ENCODE results near the gene THRSP. TPM values are rescaled to one million over a fixed set of nuclear protein-coding genes. Genes with fewer than 3 reads are reported as not detected.

Gene THRSP
- total RNA-seq, 1 experiment from 2014 or later, result not detected

DNA sequence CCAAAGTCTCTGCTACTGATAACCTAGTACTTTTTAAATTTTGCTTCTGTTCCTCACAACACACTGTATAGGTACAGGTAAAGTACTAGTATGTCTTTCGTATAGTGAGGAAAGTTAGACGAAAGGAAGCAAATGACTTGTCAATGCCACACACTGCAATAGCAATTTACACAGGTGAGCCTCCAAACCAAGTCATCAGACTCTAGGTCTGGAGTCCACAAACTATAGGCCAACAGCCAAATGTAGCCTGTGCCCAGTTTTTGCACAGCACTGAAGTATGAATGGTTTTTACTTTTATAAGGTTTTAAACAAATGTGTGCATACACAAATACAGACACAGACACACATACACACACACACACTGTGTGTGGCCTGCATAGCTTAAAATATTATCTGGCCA, 47.6 kb downstream of the THRSP start:
- Histone ChIP-seq H3K9me3 (ENCODE audit: control insufficient read depth in 1 of 2, insufficient read depth in 1 of 2, low read depth in 1 of 2, low read length in 2 of 2) (no peaks in the 10 kb centered on the region), H3K79me2 (ENCODE audit: insufficient read depth, low read length) (no peaks in the 10 kb centered on the region), H3K27me3 (ENCODE audit: insufficient read depth, low read length) (no peaks in the 10 kb centered on the region), H2AFZ (ENCODE audit: low read depth, low read length, poor library complexity, severe bottlenecking) (no peak overlapping the region), H4K20me1 (ENCODE audit: insufficient read depth) (no peaks in the 10 kb centered on the region), H3K9me2 (ENCODE audit: insufficient read depth) (no peaks in the 10 kb centered on the region), H3K27ac (ENCODE audit: low read depth, low read length) (no peak overlapping the region), H3K9ac (ENCODE audit: low read length) (no peak overlapping the region), H3K4me3 (replicated peaks in 1 of 2; ENCODE audit: low read depth in 1 of 2, low read length in 2 of 2) (no peak overlapping the region), H3K36me3 (ENCODE audit: control insufficient read depth in 1 of 2, insufficient read depth in 2 of 2, low read length in 2 of 2) (peaks cover 7 to 21% of the 10 kb centered on the region in 2 experiments), H3K4me1 (ENCODE audit: control insufficient read depth in 1 of 2, insufficient read depth in 2 of 2, low read length in 2 of 2) (no peaks in the 10 kb centered on the region), H3K4me2 (ENCODE audit: low read length) (no peak overlapping the region)
- BruUV-seq (replicated peaks), result no TSS peak
- no peak for TF ChIP-seq JUND (IDR thresholded peaks at IDR 0.05)
- no peak for TF ChIP-seq EZH2 (IDR thresholded peaks at IDR 0.05)
- TF ChIP-seq FOSL1 (IDR thresholded peaks at IDR 0.05; ENCODE audit: low read depth), result no peak
- no peak for TF ChIP-seq CEBPB (IDR thresholded peaks at IDR 0.05; ENCODE audit: low read depth)
- no peak for TF ChIP-seq YY1 (IDR thresholded peaks at IDR 0.05; ENCODE audit: extremely low read depth, insufficient replicate concordance, low read depth, low read length)
- TF ChIP-seq CBX3 (IDR thresholded peaks at IDR 0.05; ENCODE audit: low read depth), result no peak
- TF ChIP-seq SRF (IDR thresholded peaks at IDR 0.05; ENCODE audit: low read depth), result no peak
- TF ChIP-seq ELF1 (IDR thresholded peaks at IDR 0.05; ENCODE audit: borderline replicate concordance, low read depth), result no peak
- TF ChIP-seq, protein P1, sequence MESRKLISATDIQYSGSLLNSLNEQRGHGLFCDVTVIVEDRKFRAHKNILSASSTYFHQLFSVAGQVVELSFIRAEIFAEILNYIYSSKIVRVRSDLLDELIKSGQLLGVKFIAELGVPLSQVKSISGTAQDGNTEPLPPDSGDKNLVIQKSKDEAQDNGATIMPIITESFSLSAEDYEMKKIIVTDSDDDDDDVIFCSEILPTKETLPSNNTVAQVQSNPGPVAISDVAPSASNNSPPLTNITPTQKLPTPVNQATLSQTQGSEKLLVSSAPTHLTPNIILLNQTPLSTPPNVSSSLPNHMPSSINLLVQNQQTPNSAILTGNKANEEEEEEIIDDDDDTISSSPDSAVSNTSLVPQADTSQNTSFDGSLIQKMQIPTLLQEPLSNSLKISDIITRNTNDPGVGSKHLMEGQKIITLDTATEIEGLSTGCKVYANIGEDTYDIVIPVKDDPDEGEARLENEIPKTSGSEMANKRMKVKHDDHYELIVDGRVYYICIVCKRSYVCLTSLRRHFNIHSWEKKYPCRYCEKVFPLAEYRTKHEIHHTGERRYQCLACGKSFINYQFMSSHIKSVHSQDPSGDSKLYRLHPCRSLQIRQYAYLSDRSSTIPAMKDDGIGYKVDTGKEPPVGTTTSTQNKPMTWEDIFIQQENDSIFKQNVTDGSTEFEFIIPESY (IDR thresholded peaks at IDR 0.05; ENCODE audit: extremely low read depth, insufficient replicate concordance, low read length), result no peak
- no peak for TF ChIP-seq ZNF274 (IDR thresholded peaks at IDR 0.05; ENCODE audit: low read depth, low read length)
- TF ChIP-seq POLR2A (IDR thresholded peaks at IDR 0.05; ENCODE audit: borderline replicate concordance, extremely low read depth, insufficient read depth, insufficient read length), result no peak
- no peak for TF ChIP-seq EZH2phosphoT487 (IDR thresholded peaks at IDR 0.05; ENCODE audit: borderline replicate concordance)
- ATAC-seq, result no peak
- ChIA-PET RAD21 (ENCODE audit: low non-redundant PET in 1 of 2, low total read pairs in 2 of 2, uncharacterized antibody in 2 of 2, unreplicated experiment in 2 of 2) (no interaction called here), POLR2A (no interaction called here), CTCF (no interaction called here)
- DNase-seq (ENCODE audit: low read depth, low spot score), result no peak
- intact Hi-C loops (cut with micrococcal nuclease), result no loop called here
